Mesodermal cell (in vitro differentiated cells): ENCODE data around the gene TEAD3.
A peak's percentile ranks its signal among the peaks of the same experiment; 100 is the strongest.

Experiments used
- H3K27ac ChIP-seq: 2 replicates; pipeline ENCODE4 v1.7.0; 2013; ENCODE audit warnings: mild to moderate bottlenecking, low read depth, low read length, moderate library complexity; ENCODE audit not compliant: severe bottlenecking
- H3K36me3 ChIP-seq: 2 replicates; pipeline ENCODE4 v1.7.1; 2013; ENCODE audit warnings: mild to moderate bottlenecking, low read length, moderate library complexity; ENCODE audit not compliant: control insufficient read depth, insufficient read depth
- H3K4me1 ChIP-seq: one replicate; pipeline ENCODE4 v1.7.1; 2013; ENCODE audit warnings: mild to moderate bottlenecking, low read length; ENCODE audit not compliant: insufficient read depth, control insufficient read depth, poor library complexity, severe bottlenecking
- H3K4me3 ChIP-seq: 2 replicates; pipeline ENCODE4 v1.7.0; 2013; ENCODE audit warnings: low read length, control low read depth, mild to moderate bottlenecking; ENCODE audit not compliant: insufficient read depth, poor library complexity, severe bottlenecking; ENCODE audit errors: extremely low read depth
- H3K9me3 ChIP-seq: 2 replicates; pipeline ENCODE4 v1.7.1; 2013; ENCODE audit warnings: mild to moderate bottlenecking, low read length, moderate library complexity; ENCODE audit not compliant: control insufficient read depth
- WGBS, 2 experiments: methylation state at CpG; one replicate each; pipeline ENCODE4 v1.1.5; 2013; ENCODE audit warnings: missing lambda C conversion rate in 2 of 2; ENCODE audit not compliant: insufficient coverage in 2 of 2; 5-methylcytosine and 5-hydroxymethylcytosine counted together

TEAD3 gene

DNA sequence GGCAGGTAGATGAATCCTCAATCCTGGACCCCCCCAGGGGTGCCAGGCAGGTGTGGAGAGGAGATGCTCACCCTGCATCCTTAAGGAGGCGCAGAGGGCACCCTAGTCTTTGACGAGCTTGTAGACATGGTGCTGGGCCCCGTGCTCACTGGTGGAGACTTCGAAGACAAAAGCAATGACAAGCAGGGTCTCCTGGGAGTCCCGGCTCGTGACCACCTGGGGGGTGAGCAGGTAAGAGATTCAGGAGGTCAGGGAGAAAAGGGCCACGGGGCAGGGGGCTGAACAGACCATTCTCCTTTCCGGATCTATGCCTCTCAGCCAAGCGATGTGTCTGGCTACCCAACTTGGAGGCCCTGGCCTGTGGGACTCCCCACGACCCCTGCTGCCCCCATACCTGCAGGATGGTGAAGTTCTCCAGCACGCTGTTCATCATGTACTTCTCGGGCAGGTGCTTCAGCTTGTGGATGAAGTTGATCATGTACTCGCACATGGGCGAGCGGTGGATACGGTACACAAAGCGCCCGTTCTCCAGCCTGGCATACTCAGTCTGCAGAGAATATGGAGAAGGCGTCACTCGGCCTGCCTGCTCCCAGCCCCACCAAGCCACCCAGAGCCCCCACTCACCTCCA is 21.8 kb downstream of the TEAD3 start:
- H3K27ac ChIP-seq: no peak overlapping the region
- WGBS, 2 experiments: 96% methylated on average over 16 to 19 of the region's 20 CpGs
- H3K9me3 ChIP-seq: no peaks in the 10 kb centered on the region
- peaks cover 7% of the 10 kb centered on the region for H3K4me1 ChIP-seq
- no peak overlapping the region for H3K4me3 ChIP-seq
- peaks cover 77% of the 10 kb centered on the region for H3K36me3 ChIP-seq

DNA sequence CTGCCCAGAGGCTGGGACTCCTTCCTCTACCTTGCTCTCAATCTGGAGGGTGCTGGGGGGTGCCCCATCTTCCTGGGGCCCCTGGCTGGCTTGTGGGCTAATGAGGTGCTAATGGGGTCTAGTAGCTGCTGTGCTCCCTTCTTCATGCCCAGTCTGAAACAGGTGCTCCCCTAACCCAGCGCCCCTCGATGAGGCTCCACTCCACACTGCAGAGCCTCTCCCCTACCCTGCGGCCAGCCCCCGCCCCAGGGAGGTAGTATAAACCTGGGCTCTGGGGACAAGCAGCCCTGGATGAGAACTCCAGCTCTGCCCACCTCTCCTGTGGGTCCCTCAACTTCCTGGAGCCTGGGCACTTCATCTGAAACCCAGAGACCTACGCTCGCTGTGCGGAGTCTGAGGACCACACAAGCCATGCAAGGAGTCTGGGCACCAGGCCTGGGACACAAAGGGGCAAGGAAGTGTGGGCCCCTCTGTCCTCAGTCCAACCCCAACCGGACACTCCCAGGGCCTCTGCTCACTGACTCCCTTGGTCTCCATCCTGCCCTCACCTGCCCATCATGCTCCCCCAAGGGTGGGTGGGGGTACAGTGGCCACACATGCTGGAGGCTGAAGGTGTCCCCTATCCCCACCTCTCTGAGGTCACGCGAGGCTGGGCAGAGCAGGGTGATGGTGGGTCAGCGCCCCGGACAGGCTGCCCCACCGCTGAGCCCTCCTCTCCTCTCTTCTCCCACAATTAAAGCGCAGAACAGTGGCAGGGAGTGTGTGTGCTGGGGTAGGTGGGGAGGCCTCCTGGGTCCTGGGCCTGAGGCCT is 22.5 kb downstream of the TEAD3 start:
- peak overlapping the region; percentile 10 for H3K27ac ChIP-seq

DNA sequence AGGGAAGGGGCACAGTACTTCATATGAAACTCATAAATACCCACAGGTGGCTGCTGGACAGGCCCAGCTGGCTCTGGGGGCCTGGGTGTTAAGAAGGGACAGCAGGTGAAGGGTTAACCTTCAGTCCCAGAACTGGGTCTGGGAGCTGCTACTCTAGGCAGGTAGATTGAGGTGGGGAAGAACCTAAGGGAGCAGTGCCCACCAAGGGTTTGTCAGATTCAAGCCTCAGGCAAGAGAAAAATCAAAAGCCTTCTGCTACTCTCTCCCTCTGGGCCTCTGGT is 23.1 kb downstream of the TEAD3 start:
- peaks cover 10% of the 10 kb centered on the region for H3K4me1 ChIP-seq
- peak overlapping the region; percentile 10 for H3K27ac ChIP-seq
- H3K36me3 ChIP-seq: peaks cover 80% of the 10 kb centered on the region
- H3K4me3 ChIP-seq: no peak overlapping the region
- no peaks in the 10 kb centered on the region for H3K9me3 ChIP-seq

More for the DNA sequence above, 22.5 kb downstream of the TEAD3 start:
- Histone ChIP-seq H3K36me3 (peaks cover 79% of the 10 kb centered on the region), H3K9me3 (no peaks in the 10 kb centered on the region), H3K4me1 (peaks cover 10% of the 10 kb centered on the region), H3K4me3 (no peak overlapping the region)
- whole genome bisulfite sequencing, 2 experiments: 95% methylated on average over 7 of the region's 14 CpGs

DNA sequence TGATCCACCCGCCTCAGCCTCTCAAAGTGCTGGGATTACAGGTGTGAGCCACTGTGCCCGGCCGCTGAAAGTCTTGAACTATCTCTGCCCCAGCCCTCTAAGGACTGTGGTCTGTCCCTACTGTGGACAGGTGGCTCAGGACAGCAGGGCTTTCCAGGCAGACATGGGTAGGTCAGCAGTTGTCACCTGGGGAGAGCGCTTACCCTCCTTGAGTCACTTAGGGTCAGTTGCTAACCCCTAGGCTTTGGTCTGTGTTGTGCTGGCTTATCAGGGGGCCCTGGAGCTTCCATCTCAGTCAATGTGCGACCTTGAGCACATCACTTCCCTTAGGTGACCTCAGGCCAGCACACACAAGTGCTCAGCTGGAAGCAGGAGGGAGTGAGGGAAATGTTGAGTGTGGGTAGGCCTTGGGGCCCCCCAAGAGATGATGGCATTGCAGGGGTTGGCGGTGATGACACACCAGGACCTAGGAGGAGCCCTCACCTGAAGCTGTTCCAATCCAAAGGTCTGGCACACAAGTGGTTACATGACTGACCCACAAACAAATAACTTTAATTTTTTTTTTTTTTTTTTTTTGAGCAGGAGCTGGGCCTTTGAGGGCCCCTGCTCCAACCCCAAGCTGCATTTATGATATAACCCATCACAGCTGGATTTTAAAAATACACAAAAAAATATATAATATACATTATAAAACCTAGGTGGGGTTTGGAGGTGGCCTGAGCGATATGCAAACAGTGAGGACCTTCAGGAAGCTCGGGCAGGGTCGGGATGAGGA is 23.6 kb downstream of the TEAD3 start:
- Histone ChIP-seq H3K4me1 (peaks cover 10% of the 10 kb centered on the region), H3K9me3 (no peaks in the 10 kb centered on the region), H3K36me3 (peaks cover 77% of the 10 kb centered on the region), H3K4me3 (no peak overlapping the region), H3K27ac (no peak overlapping the region)
- WGBS, 2 experiments: 90 to 95% methylated on average over 4 to 6 of the region's 9 CpGs

DNA sequence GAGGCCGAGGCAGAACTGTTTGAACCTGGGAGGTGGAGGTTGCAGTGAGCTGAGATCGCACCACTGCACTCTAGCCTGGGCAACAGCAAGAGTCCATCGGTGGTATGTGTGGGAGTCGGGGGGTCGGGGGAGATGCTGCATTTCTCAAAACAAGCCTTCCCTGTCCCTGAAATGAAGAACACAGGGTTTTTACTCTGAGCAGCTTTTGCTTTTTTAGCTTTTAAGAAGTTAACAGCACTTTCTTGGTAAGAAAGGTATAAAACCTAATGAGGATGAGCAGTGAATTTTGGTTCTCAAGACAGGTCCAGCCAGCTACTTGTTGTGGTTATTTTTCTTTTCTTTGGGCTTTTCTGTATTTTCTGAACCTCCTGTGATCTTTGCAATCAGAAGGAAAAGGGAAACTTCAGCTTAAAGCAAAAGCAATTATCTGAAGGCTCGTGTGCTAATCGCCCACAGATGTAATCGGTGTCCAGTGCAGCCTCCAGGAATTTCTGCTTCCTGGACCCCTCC is 25.0 kb downstream of the TEAD3 start:
- H3K9me3 ChIP-seq: no peaks in the 10 kb centered on the region
- H3K4me1 ChIP-seq: peaks cover 12% of the 10 kb centered on the region
- peaks cover 64% of the 10 kb centered on the region for H3K36me3 ChIP-seq
- H3K4me3 ChIP-seq: no peak overlapping the region
- 88 to 91% methylated on average over 6 to 7 of the region's 8 CpGs for WGBS, 2 experiments
- H3K27ac ChIP-seq: peak overlapping the region; percentile 51

DNA sequence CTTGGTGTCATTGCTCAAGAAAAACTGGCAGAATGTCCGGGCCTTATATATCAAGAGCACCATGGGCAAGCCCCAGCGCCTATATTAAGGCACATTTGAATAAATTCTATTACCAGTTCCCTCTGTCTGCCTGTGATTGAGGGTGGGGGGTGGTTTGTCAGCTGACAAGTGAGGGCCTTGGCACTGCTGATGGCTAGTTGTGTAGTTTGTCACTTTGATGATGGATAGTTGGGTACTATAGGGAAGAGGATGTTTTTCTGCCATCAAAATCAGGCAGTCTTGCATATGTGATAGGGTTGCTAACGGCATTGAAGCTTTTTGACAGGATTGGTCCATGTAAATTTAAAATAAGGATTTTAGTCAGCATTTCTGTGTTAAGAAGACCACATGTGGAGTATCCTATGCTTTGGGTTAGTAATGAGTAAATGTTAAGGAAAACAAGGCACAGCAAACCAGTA is 26.2 kb downstream of the TEAD3 start:
- H3K9me3 ChIP-seq: no peaks in the 10 kb centered on the region
- peaks cover 76% of the 10 kb centered on the region for H3K36me3 ChIP-seq
- 60 to 95% methylated on average over 1 to 2 of the region's 3 CpGs for WGBS, 2 experiments
- peaks cover 12% of the 10 kb centered on the region for H3K4me1 ChIP-seq
- peak overlapping the region; percentile 93 for H3K4me3 ChIP-seq
- H3K27ac ChIP-seq: peak overlapping the region; percentile 31

DNA sequence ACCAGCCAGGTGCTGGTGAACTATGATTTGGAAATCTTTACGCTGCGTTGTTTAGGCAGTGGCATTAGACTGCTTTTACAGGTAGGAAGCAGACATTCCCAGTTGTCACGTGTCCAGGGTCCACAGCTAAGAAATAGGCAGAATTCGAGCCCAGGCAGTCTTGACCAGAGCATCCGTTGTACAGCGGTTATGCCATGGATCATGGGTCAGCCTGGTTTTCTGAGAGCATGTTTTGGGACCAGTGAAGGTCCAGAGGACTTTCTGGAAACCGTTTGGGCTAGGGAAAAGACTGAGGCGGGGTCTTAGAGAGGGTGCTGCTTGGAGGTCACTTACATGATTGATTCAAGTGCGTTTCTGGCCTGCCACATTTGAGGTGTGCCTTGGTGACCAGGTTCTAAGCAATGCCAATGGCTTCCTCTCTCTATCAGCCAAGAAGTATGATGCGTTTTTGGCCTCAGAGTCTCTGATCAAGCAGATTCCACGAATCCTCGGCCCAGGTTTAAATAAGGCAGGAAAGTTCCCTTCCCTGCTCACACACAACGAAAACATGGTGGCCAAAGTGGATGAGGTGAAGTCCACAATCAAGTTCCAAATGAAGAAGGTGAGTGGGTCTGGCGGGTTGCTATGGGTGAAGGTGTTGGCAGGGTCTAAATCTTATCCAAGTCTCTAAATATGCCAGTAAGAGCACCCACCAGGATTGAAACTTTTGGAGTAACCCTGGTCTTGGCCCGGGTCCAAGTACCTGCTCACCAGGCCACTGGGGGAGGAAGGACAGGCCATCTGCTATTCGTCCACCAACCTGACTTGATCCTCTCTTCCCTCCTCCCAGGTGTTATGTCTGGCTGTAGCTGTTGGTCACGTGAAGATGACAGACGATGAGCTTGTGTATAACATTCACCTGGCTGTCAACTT is 26.9 kb downstream of the TEAD3 start:
- H3K4me3 ChIP-seq: peak overlapping the region; percentile 93
- H3K36me3 ChIP-seq: peaks cover 76% of the 10 kb centered on the region
- no peaks in the 10 kb centered on the region for H3K9me3 ChIP-seq
- peaks cover 12% of the 10 kb centered on the region for H3K4me1 ChIP-seq
- peak overlapping the region; percentile 96 for H3K27ac ChIP-seq
- 20 to 28% methylated on average over 12 of the region's 18 CpGs for WGBS, 2 experiments

DNA sequence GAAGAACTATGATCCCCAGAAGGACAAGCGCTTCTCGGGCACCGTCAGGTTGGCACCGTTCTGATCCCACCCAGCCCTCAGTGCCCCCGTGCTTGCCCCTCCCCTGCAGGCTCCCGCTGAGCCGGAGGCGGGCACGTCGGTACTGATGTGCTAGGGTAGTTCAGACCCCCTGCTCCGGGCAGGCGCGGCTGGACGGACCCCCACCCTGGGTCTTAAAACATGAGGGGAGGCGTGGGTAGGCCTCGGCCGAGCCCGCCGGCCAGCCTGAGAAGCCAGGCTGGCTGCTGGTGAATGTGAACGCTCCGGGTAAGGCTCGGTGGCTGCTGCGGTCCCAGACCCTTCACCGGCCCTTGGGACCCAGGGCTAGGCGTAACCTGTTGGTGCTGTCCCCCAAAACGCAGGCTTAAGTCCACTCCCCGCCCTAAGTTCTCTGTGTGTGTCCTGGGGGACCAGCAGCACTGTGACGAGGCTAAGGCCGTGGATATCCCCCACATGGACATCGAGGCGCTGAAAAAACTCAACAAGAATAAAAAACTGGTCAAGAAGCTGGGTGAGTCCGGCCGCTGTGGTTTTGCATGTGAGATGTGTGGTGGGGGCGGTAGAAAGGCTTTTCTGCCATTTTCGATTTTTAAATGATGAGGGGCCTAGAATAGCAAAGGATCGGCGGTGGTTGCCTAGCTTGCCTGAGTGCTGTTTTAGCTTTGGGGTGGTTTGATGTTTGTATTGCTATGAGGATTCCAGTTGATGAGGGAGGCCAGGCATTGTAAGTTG is 27.7 kb downstream of the TEAD3 start:
- 1% methylated on average over 27 to 34 of the region's 37 CpGs for WGBS, 2 experiments
- H3K9me3 ChIP-seq: no peaks in the 10 kb centered on the region

DNA sequence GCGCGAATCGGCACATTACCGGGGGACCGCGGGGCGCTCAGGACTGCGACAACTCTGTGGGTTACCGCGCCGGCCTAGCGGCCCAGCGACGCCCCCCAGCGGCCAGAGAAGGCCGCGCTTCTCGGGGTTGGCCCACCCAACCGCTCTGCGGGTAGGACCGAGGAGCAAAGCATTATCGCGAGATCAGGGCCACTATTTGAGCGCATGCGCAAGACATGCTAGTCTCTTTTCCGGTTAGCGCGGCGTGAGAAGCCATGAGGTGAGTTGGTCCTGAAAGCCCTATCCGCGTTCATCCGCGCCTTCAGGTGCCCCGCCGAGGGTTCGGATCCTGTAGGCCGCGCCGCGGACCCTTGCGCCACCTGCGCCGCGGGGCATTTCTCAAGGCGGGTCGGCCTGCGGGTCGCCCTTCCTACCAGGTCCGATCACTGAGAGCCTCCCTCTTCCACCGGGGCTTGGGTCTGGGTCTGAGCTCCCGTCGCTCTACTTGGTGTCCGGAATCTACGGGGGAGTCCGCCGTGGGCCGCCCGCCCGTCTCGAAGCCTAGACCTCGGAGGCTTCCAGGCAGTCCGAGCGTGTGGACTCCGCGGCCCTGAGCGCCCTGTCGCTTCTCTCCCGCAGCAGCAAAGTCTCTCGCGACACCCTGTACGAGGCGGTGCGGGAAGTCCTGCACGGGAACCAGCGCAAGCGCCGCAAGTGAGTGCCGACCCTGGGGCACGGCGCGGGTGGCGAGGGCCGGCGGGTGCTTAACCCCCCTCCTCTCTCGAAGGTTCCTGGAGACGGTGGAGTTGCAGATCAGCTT is 28.5 kb downstream of the TEAD3 start, which contains the start of gene RPL10A:
TSS of gene RPL10A (plus strand) at position 221 of the 799 bp plus-strand sequence. CDS start at position 255, 34 bp downstream.
- H3K27ac ChIP-seq: peak within 1 kb of the TSS; percentile 96
- peaks cover 68% of the 10 kb centered on the region for H3K36me3 ChIP-seq
- peak within 1 kb of the TSS; percentile 93 for H3K4me3 ChIP-seq
- WGBS, 2 experiments: 0 to 1% methylated on average over 77 to 82 of the region's 86 CpGs
- no peaks in the 10 kb centered on the region for H3K9me3 ChIP-seq
- peaks cover 12% of the 10 kb centered on the region for H3K4me1 ChIP-seq

More for the DNA sequence above, 27.7 kb downstream of the TEAD3 start:
- Histone ChIP-seq H3K4me3 (peak overlapping the region; percentile 93), H3K36me3 (peaks cover 68% of the 10 kb centered on the region), H3K27ac (peak overlapping the region; percentile 96), H3K4me1 (peaks cover 12% of the 10 kb centered on the region)
